GM19238 (cell line): ENCODE measurements around the gene LMF1.
"Not testable (repeated sequence)": the region's sequence is repeated elsewhere in the genome, so short reads cannot be mapped to it uniquely, and the experiment has no call there.

Experiments used
- DNase-seq: peaks from one replicate; pipeline ENCODE4 v3.0.0; 2011; ENCODE audit warnings: low spot score; ENCODE audit not compliant: insufficient read length

LMF1 gene

GRCh38 chr16:951660-952301 is 19.0 kb downstream of the LMF1 start:
- no peak for DNase-seq

- DNase-seq = not testable (repeated sequence)
These were observed 19.8 kb downstream of the LMF1 start for GRCh38 chr16:950733-951573.

GRCh38 chr16:948767-949166 is 22.0 kb downstream of the LMF1 start:
- DNase-seq = not testable (repeated sequence)

- not testable (repeated sequence) for DNase-seq
These were observed 22.9 kb downstream of the LMF1 start for GRCh38 chr16:947922-948303.

GRCh38 chr16:947255-947921 is 23.4 kb downstream of the LMF1 start:
- DNase-seq = no peak

- no peak for DNase-seq
These were observed 24.8 kb downstream of the LMF1 start for GRCh38 chr16:946048-946395.

GRCh38 chr16:945271-946047 is 25.3 kb downstream of the LMF1 start:
- DNase-seq = no peak

- no peak for DNase-seq
These were observed 26.8 kb downstream of the LMF1 start for GRCh38 chr16:943971-944370.

GRCh38 chr16:942436-943060 is 28.2 kb downstream of the LMF1 start:
- DNase-seq = no peak

- DNase-seq = no peak
These were observed 30.8 kb downstream of the LMF1 start for GRCh38 chr16:939941-940340.

- DNase-seq = no peak
These were observed 31.5 kb downstream of the LMF1 start for GRCh38 chr16:939311-939710.

GRCh38 chr16:938752-939151 is 32.0 kb downstream of the LMF1 start:
- no peak for DNase-seq

GRCh38 chr16:938136-938535 is 32.6 kb downstream of the LMF1 start:
- DNase-seq = no peak

GRCh38 chr16:937723-938122 is 33.1 kb downstream of the LMF1 start:
- no peak for DNase-seq

- DNase-seq = no peak
These were observed 33.5 kb downstream of the LMF1 start for GRCh38 chr16:937311-937710.

- no peak for DNase-seq
These were observed 35.1 kb downstream of the LMF1 start for GRCh38 chr16:935684-936083.

- no peak for DNase-seq
These were observed 36.6 kb downstream of the LMF1 start for GRCh38 chr16:934178-934577.

GRCh38 chr16:933581-933980 is 37.2 kb downstream of the LMF1 start:
- DNase-seq = no peak

GRCh38 chr16:932831-933330 is 37.9 kb downstream of the LMF1 start:
- no peak for DNase-seq

GRCh38 chr16:931626-932500 is 38.9 kb downstream of the LMF1 start:
- no peak for DNase-seq
